Cardiac muscle cell (in vitro differentiated cells and primary cell): ENCODE results near the gene MAPK4. TPM values are rescaled to one million over a fixed set of nuclear protein-coding genes. Genes with fewer than 3 reads are reported as not detected.
"Not testable (repeated sequence)": the region's sequence is repeated elsewhere in the genome, so short reads cannot be mapped to it uniquely, and the experiment has no call there.

ENCODE experiments used
- DNase-seq, 2 donors: peaks; one replicate each; pipeline versions ENCODE4 v3.0.0 to v3.0.0-alpha.2; 2010 to 2017; ENCODE audit warnings: low read depth in 1 of 2, low spot score in 1 of 2
- H3K27ac ChIP-seq: fragments of 200-600 bp; sonication (generic); 2 replicates; pipeline ENCODE4 v1.5.1; 2016
- H3K27me3 ChIP-seq: fragments of 200-600 bp; sonication (generic); 2 replicates; pipeline ENCODE4 v1.6.0; 2016; ENCODE audit warnings: control low read depth
- H3K36me3 ChIP-seq: fragments of 200-600 bp; sonication (generic); 2 replicates; pipeline ENCODE4 v1.5.1; 2016; ENCODE audit warnings: control low read depth
- H3K4me1 ChIP-seq: fragments of 200-600 bp; sonication (generic); 2 replicates; pipeline ENCODE4 v1.8.1; 2017; ENCODE audit warnings: low read depth, mild to moderate bottlenecking, mixed run types
- H3K4me3 ChIP-seq: fragments of 200-600 bp; sonication (generic); 2 replicates; pipeline ENCODE4 v1.5.1; 2016; ENCODE audit warnings: mild to moderate bottlenecking
- H3K9me3 ChIP-seq: fragments of 200-600 bp; sonication (generic); 2 replicates; pipeline ENCODE4 v1.5.1; 2017; ENCODE audit warnings: low read depth, mild to moderate bottlenecking, control low read depth
- polyA plus RNA-seq: library from polyadenylated mRNA; unstranded; fragments of >200 nt; fragmentation: Nextera tagmentation; extraction: Ambion mirVana; gene quantifications from 2 replicates; pipeline ENCODE4 v1.2.1, GENCODE V29; 2016
- total RNA-seq: library from RNA; depleted of rRNA; stranded (reverse); fragments of >200 nt; gene quantifications from 2 replicates; pipeline ENCODE4 v1.2.3, GENCODE V29; 2016
- TF ChIP-seq, protein P1 (sequence below): IDR thresholded peaks from 2 replicates; pipeline ENCODE4 v1.5.1; 2012; ENCODE audit warnings: low read depth, mild to moderate bottlenecking, low read length

MAPK4 gene
- total and polyA plus RNA-seq, 2 experiments from 2014 or later: 36.9 to 68.9 TPM

DNA sequence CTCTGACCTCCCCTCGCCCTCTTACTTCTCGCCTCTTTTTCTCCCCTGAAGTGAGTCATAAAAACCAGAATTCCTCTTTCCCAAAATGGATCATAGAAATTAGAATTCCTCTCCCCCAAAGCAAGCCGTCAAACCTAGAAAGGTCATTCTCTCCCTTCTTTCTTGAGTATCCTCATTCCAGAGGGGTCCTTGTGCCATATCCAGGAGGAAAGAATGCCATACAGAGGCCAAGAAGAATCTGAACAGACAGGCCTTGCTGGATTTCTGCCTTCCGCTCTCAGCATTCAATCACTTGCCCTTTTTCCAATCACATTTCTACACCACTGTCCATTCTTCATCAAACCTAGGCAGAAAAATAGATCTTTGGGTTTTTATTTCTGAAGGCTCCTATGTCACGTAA, 31.1 kb upstream of the MAPK4 start:
- H3K27ac ChIP-seq: no peak overlapping the region
- DNase-seq: no peak
- no peaks in the 10 kb centered on the region for H3K36me3 ChIP-seq
- H3K4me3 ChIP-seq: no peak overlapping the region
- no peaks in the 10 kb centered on the region for H3K4me1 ChIP-seq
- TF ChIP-seq, protein P1, sequence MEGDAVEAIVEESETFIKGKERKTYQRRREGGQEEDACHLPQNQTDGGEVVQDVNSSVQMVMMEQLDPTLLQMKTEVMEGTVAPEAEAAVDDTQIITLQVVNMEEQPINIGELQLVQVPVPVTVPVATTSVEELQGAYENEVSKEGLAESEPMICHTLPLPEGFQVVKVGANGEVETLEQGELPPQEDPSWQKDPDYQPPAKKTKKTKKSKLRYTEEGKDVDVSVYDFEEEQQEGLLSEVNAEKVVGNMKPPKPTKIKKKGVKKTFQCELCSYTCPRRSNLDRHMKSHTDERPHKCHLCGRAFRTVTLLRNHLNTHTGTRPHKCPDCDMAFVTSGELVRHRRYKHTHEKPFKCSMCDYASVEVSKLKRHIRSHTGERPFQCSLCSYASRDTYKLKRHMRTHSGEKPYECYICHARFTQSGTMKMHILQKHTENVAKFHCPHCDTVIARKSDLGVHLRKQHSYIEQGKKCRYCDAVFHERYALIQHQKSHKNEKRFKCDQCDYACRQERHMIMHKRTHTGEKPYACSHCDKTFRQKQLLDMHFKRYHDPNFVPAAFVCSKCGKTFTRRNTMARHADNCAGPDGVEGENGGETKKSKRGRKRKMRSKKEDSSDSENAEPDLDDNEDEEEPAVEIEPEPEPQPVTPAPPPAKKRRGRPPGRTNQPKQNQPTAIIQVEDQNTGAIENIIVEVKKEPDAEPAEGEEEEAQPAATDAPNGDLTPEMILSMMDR: no peak
- H3K9me3 ChIP-seq: no peaks in the 10 kb centered on the region
- H3K27me3 ChIP-seq: no peaks in the 10 kb centered on the region

DNA sequence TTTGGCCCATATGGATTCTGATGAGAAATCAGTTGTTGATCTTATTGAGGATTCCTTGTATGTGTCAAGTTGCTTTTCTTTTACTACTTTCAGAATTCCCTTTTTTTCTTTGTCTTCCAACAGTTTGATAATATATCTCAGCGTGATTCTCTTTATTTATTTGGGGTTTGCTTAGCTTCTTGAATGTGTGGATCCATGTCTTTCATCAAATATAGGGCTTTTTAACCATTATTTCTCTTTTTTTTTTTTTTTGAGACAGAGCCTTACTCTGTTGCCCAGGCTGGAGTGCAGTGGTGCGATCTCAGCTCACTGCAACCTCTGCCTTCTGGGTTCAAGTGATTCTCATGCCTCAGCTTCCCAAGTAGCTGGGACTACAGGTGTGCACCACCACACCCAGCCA, 26.1 kb upstream of the MAPK4 start:
- H3K9me3 ChIP-seq, H3K27ac ChIP-seq, DNase-seq: not testable (repeated sequence)

DNA sequence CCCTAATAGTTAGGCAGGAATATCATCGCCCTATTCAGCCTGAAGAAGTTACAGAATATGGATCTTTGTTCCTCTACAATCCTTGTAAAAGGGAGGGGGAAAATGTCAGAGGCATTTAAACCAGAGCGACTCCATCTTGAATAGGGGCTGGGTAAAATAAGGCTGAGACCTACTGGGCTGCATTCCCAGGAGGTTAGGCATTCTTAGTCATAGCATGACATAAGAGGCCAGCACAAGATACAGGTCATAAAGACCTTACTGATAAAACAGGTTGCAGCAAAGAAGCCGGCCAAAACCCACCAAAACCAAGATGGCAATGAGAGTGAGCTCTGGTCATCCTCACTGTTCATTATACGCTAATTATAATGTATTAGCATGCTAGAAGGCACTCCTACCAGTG, 15.4 kb upstream of the MAPK4 start:
- H3K4me1 ChIP-seq, H3K4me3 ChIP-seq, H3K27ac ChIP-seq, H3K27me3 ChIP-seq, H3K9me3 ChIP-seq, DNase-seq, H3K36me3 ChIP-seq: not testable (repeated sequence)

More for the DNA sequence above, 26.1 kb upstream of the MAPK4 start:
- H3K27me3 ChIP-seq, H3K4me1 ChIP-seq, H3K36me3 ChIP-seq, H3K4me3 ChIP-seq: not testable (repeated sequence)

DNA sequence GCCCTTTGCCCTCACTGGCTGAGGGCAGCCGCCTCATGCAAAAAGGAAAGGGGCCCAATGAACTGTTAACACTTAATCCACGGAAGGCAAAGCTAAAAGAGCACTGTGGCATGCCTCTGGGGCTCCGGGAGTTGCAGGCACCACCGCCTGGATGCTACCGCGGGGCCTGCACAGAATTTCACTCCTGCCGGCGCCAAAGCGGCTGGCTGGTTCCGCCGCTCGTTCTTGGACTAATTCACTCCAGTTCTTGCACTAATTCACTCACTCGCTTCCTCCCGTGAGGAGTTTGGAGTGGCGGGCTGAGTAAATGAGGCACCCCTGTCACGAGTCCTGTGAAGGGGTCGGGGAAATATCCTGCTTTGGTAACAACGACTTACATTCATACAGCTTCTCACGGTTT, 14.0 kb upstream of the MAPK4 start:
- Histone ChIP-seq H3K4me1 (no peaks in the 10 kb centered on the region), H3K4me3 (no peak overlapping the region), H3K27me3 (no peaks in the 10 kb centered on the region), H3K36me3 (no peaks in the 10 kb centered on the region), H3K27ac (no peak overlapping the region), H3K9me3 (no peaks in the 10 kb centered on the region)
- TF ChIP-seq, protein P1: no peak
- no peak for DNase-seq

DNA sequence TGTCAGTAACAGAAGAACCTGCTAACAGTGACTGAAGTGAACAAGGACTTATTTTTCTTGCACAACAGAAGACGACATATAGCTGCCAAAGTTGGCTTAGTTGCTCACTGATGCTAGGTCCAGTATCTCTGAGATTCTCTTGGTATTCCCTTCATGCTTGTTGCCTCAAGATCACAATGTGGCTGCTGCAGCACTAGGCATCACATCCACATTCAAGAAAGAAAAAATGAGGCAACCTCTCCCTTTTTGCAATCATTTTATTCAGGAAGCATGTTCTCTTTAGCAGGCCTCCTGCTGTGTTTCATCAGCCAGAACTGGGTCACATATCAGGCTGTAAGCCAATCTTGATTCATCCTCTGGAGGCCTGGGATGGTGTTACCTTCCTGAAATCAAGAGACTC, 11.7 kb upstream of the MAPK4 start:
- Histone ChIP-seq H3K36me3 (no peaks in the 10 kb centered on the region), H3K27ac (no peak overlapping the region), H3K9me3 (no peaks in the 10 kb centered on the region), H3K4me3 (no peak overlapping the region), H3K4me1 (no peaks in the 10 kb centered on the region), H3K27me3 (no peaks in the 10 kb centered on the region)
- TF ChIP-seq, protein P1: no peak
- DNase-seq: no peak

DNA sequence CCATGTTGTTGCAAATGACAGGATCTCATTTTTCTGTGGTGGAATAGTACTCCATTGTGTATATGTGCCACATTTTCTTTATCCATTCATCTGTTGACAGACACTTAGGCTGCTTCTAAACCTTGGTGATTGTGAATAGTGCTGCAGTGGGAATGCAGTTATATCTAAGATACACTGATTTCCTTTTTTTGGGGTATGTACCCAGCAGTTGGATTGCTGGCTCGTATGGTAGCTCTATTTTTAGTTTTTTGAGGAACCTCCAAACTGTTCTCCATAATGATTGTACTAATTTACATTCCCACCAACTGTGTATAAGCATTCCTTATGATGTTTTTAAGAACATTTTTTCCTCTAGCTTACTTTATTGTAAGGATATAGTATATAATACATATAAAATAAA, 8.2 kb upstream of the MAPK4 start:
- not testable (repeated sequence) for DNase-seq, H3K36me3 ChIP-seq, H3K27ac ChIP-seq, H3K4me1 ChIP-seq, H3K4me3 ChIP-seq, H3K27me3 ChIP-seq, H3K9me3 ChIP-seq

DNA sequence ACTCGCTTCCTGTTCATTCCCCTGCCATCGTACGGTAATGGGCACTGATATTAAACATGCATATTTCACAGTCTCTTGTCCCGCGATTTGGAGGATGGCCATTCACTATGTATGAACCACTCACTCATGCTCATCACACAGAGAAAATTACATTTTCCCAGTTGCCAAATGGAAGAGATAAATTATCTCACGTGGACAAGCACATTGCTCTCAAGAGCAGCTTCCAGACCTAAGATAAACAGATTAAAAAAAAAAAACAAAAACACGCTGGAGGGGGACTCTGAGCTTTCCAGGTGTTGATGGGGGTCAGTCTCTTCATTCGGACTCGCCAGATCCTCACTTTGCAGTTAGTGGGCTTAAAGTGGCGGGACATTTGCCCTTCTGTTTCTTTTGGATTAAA, 1.7 kb upstream of the MAPK4 start:
- H3K27me3 ChIP-seq: peaks cover 2% of the 10 kb centered on the region
- TF ChIP-seq, protein P1: no peak

More for the DNA sequence above, 1.7 kb upstream of the MAPK4 start:
- Histone ChIP-seq H3K9me3 (no peaks in the 10 kb centered on the region), H3K4me3 (no peak overlapping the region), H3K27ac (no peak overlapping the region), H3K4me1 (peaks cover 18% of the 10 kb centered on the region), H3K36me3 (no peaks in the 10 kb centered on the region)
- no peak for DNase-seq
